ENCODE measurements around the gene FGD6. TPM values are rescaled to one million over a fixed set of nuclear protein-coding genes. Genes with fewer than 3 reads are reported as not detected.
A peak's percentile ranks its signal among the peaks of the same experiment; 100 is the strongest.

The FGD6 gene
- total RNA-seq, 6 experiments from 2014 or later = 3.5 to 7.8 (median 5.1) TPM

- no peak for ATAC-seq
- 48% methylated on average over 2 of the region's 2 CpGs for WGBS (ENCODE audit: insufficient coverage, low coverage, low lambda C conversion rate, missing lambda C conversion rate)
- Histone ChIP-seq H3K36me3 (no peaks in the 10 kb centered on the region), H3K27ac (no peak overlapping the region), H3K4me1 (no peaks in the 10 kb centered on the region), H3K4me3 (no peak overlapping the region), H3K9me3 (no peaks in the 10 kb centered on the region), H3K27me3 (no peaks in the 10 kb centered on the region)
- TF ChIP-seq CTCF (IDR thresholded peaks at IDR 0.05) (no peak), POLR2A (IDR thresholded peaks at IDR 0.05) (no peak)
- intact Hi-C loops (cut with DNase I) = no loop called here
- no peak for DNase-seq
These were observed 40.0 kb downstream of the FGD6 start for GRCh38 chr12:95177201-95177768.

DNA sequence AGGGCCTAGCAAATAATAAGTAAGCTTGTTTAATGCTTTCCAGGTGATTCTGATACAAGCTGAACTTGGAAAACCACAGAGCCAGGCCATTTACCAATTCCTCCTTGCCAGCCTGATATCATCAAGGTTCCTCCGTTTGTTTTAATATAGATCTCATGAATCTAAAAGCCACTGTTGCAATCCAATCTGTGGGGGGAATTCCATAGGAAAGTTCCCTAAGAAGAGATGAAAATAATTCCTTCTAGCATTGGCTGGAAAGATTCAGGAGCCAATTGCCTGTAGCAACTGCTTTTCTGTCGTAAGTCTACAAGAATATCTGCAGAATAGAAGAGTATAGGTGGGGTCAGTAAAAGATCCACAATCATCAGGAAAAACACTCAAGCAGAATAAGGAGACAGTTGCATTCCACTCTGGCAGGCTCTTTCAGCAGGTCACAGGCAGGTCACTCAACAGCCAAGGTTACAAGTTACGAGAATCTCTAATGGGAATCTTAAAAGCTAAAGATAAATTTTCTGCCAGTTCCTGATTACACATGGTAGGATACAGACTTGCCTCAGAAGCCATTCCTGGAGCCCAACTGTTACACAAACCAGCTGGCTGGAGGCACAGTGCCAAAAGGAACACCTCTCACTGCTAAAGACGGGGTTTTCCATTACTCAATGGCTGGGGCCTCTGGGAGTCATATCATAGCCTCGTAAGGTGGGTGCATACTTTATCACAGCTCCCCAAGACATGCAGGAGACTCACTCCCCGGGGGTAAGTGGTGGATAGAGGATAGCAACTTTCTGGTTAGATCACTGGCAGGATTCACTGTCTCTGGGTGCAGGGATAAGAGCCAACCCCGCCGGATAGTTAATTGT lies 43.6 kb downstream of the FGD6 start:
- H3K36me3 ChIP-seq = no peaks in the 10 kb centered on the region
- no peak overlapping the region for H3K4me3 ChIP-seq
- TF ChIP-seq CTCF (IDR thresholded peaks at IDR 0.05) = no peak
- TF ChIP-seq POLR2A (IDR thresholded peaks at IDR 0.05) = no peak
- H3K27ac ChIP-seq = no peak overlapping the region
- ATAC-seq (peak; percentile 18 to 66 (median 52)), DNase-seq (peak in 2 of 3 donors; percentile 60 to 70)
- peaks cover 0 to 11% (median 6%) of the 10 kb centered on the region in 4 donors for H3K4me1 ChIP-seq
- H3K9me3 ChIP-seq = no peaks in the 10 kb centered on the region
- H3K27me3 ChIP-seq = no peaks in the 10 kb centered on the region
- intact Hi-C loops (cut with DNase I) = no loop called here
- WGBS (ENCODE audit: insufficient coverage, low coverage, low lambda C conversion rate, missing lambda C conversion rate) = 44% methylated on average over 8 of the region's 8 CpGs

GRCh38 chr12:95169368-95169767 lies 47.9 kb downstream of the FGD6 start:
- H3K36me3 ChIP-seq = no peaks in the 10 kb centered on the region
- 25% methylated on average over 4 of the region's 4 CpGs for WGBS (ENCODE audit: insufficient coverage, low coverage, low lambda C conversion rate, missing lambda C conversion rate)
- DNase-seq (peak in 2 of 3 donors; percentile 52 to 54), ATAC-seq (peak; percentile 97 to 99 (median 98))
- no peaks in the 10 kb centered on the region for H3K9me3 ChIP-seq
- peaks cover 0 to 15% (median 8%) of the 10 kb centered on the region in 4 donors for H3K4me1 ChIP-seq
- peak overlapping the region in 1 of 3 donors; percentile 49 for H3K27ac ChIP-seq
- no peak overlapping the region for H3K4me3 ChIP-seq
- H3K27me3 ChIP-seq = no peaks in the 10 kb centered on the region
- TF ChIP-seq POLR2A (IDR thresholded peaks at IDR 0.05) (no peak), CTCF (IDR thresholded peaks at IDR 0.05) (no peak)
- intact Hi-C loops (cut with DNase I) = no loop called here

DNA sequence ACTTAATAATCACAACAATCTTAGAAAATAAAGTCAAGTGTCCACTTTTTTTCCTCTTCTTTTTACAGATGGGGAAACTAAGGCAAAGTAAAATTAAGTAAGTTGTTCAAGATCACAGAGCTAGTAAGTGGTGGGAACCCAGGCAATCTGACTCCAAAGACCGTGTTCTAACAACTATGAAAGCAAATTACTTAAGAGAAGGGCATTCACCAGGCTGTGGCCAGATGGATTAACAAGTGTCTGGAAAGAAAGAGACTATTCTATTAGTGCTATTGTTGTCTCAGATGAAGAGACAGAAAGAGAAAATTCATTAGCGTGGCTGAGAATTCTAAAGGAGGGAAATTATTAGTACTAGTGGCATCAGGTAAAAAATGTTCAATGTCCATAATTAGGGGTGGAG lies 48.5 kb downstream of the FGD6 start:
- peaks cover 0 to 15% (median 8%) of the 10 kb centered on the region in 4 donors for H3K4me1 ChIP-seq
- no peak for TF ChIP-seq POLR2A (IDR thresholded peaks at IDR 0.05)
- TF ChIP-seq CTCF (IDR thresholded peaks at IDR 0.05) = no peak
- H3K4me3 ChIP-seq = no peak overlapping the region
- H3K36me3 ChIP-seq = no peaks in the 10 kb centered on the region
- H3K27me3 ChIP-seq = no peaks in the 10 kb centered on the region
- no peaks in the 10 kb centered on the region for H3K9me3 ChIP-seq
- ATAC-seq = peak in 2 of 4 donors; percentile 8 to 9
- 61% methylated on average over 2 of the region's 2 CpGs for WGBS (ENCODE audit: insufficient coverage, low coverage, low lambda C conversion rate, missing lambda C conversion rate)
- H3K27ac ChIP-seq = peak overlapping the region in 1 of 3 donors; percentile 49
- intact Hi-C loops (cut with DNase I) = no loop called here
- no peak for DNase-seq

All from right lobe of liver (tissue), 6 donors.